ENCODE measurements around the gene C1orf185.

DNA sequence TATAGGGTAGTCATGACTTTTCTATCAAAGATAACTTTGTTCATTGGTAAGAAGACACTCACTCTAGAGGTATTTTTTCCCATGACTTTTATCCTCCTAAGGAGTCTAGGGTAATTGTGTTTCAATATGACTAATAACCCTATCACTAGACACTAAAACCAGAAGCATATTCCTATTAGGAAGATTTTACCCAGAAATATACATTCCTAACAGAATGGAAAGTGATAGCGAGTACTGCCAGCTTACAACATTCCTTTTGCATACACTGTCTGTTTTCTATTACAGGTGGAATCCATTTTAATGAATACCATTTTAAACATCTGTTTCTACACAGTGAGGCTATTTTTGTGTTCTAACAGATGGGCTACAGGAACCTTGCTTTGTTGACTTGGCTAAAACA, 31.4 kb upstream of the C1orf185 start:
- TF ChIP-seq, protein P1, sequence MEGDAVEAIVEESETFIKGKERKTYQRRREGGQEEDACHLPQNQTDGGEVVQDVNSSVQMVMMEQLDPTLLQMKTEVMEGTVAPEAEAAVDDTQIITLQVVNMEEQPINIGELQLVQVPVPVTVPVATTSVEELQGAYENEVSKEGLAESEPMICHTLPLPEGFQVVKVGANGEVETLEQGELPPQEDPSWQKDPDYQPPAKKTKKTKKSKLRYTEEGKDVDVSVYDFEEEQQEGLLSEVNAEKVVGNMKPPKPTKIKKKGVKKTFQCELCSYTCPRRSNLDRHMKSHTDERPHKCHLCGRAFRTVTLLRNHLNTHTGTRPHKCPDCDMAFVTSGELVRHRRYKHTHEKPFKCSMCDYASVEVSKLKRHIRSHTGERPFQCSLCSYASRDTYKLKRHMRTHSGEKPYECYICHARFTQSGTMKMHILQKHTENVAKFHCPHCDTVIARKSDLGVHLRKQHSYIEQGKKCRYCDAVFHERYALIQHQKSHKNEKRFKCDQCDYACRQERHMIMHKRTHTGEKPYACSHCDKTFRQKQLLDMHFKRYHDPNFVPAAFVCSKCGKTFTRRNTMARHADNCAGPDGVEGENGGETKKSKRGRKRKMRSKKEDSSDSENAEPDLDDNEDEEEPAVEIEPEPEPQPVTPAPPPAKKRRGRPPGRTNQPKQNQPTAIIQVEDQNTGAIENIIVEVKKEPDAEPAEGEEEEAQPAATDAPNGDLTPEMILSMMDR (optimal IDR thresholded peaks at IDR 0.05 in 1 of 3, IDR thresholded peaks at IDR 0.05 in 1 of 3, conservative IDR thresholded peaks at IDR 0.05 in 1 of 3; ENCODE audit: extremely low read depth in 1 of 3, insufficient read depth in 2 of 3, low read length in 3 of 3) = no peak
- no peak for TF ChIP-seq EZH2 (IDR thresholded peaks at IDR 0.05; ENCODE audit: low read length)
